Neural cell (in vitro differentiated cells): ENCODE measurements around the gene MEA1. TPM values are rescaled to one million over a fixed set of nuclear protein-coding genes. Genes with fewer than 3 reads are reported as not detected.

ENCODE experiments used
- H2AFZ ChIP-seq: fragments of 200-600, 300-800 bp; sonication (generic), shearing (Covaris generic); 2 replicates; pipeline ENCODE4 v1.6.0; 2014; ENCODE audit warnings: low read depth, mild to moderate bottlenecking, antibody characterized with exemption, low read length, moderate library complexity
- H3F3A ChIP-seq: fragments of 200-600 bp; shearing (Covaris generic); 2 replicates; pipeline ENCODE4 v1.6.1; 2016; ENCODE audit warnings: mild to moderate bottlenecking, moderate library complexity, mixed read lengths, antibody characterized with exemption, low read length; ENCODE audit not compliant: insufficient read depth, poor library complexity, severe bottlenecking
- H3K27ac ChIP-seq: fragments of 200-600, 300-800 bp; sonication (generic), shearing (Covaris generic); 2 replicates; pipeline ENCODE4 v1.5.1; 2014; ENCODE audit warnings: mild to moderate bottlenecking, low read length, moderate library complexity
- H3K27me3 ChIP-seq: fragments of 300-800, 200-600 bp; sonication (generic), shearing (Covaris generic); 2 replicates; pipeline ENCODE4 v1.6.0; 2014; ENCODE audit warnings: mild to moderate bottlenecking, low read depth, low read length, moderate library complexity; ENCODE audit not compliant: insufficient read depth
- H3K36me3 ChIP-seq: fragments of 300-800, 200-600 bp; sonication (generic), shearing (Covaris generic); 2 replicates; pipeline ENCODE4 v1.5.1; 2014; ENCODE audit warnings: mild to moderate bottlenecking, antibody characterized with exemption, low read length, moderate library complexity; ENCODE audit not compliant: insufficient read depth
- H3K4me2 ChIP-seq: fragments of 300-800, 200-600 bp; sonication (generic), shearing (Covaris generic); 2 replicates; pipeline ENCODE4 v1.6.0; 2014; ENCODE audit warnings: mild to moderate bottlenecking, low read length
- H3K4me3 ChIP-seq: fragments of 300-800, 200-600 bp; sonication (generic), shearing (Covaris generic); 2 replicates; pipeline ENCODE4 v1.5.1; 2014; ENCODE audit warnings: mild to moderate bottlenecking, low read length, moderate library complexity
- H3K79me2 ChIP-seq: fragments of 200-600 bp; shearing (Covaris generic); replicated peaks from 2 replicates; pipeline ENCODE4 v1.6.0; 2014; ENCODE audit warnings: mild to moderate bottlenecking, low read length, moderate library complexity; ENCODE audit not compliant: insufficient read depth
- H3K9ac ChIP-seq: fragments of 300-800, 200-600 bp; sonication (generic), shearing (Covaris generic); 2 replicates; pipeline ENCODE4 v1.6.1; 2016; ENCODE audit warnings: mild to moderate bottlenecking, low read length, mixed read lengths
- H3K9me2 ChIP-seq: fragments of 200-600 bp; shearing (Covaris generic); 2 replicates; pipeline ENCODE4 v1.6.1; 2016; ENCODE audit warnings: mild to moderate bottlenecking, low read length, mixed read lengths; ENCODE audit not compliant: insufficient read depth
- H3K9me3 ChIP-seq: fragments of 200-600, 300-800 bp; sonication (generic), shearing (Covaris generic); 2 replicates; pipeline ENCODE4 v1.6.1; 2016; ENCODE audit warnings: mild to moderate bottlenecking, mixed run types, low read length, moderate library complexity, mixed read lengths
- H4K20me1 ChIP-seq: fragments of 200-600 bp; shearing (Covaris generic); 2 replicates; pipeline ENCODE4 v1.6.1; 2016; ENCODE audit warnings: mild to moderate bottlenecking, mixed run types; ENCODE audit not compliant: insufficient read depth
- CTCF ChIP-seq: fragments of 450-650 bp; IDR thresholded peaks from 2 replicates; pipeline ENCODE4 v1.5.1; 2014; ENCODE audit warnings: antibody characterized with exemption, mild to moderate bottlenecking, moderate library complexity; ENCODE audit not compliant: poor library complexity, severe bottlenecking
- EP300 ChIP-seq: fragments of 450-650 bp; conservative IDR thresholded peaks from 2 replicates; pipeline ENCODE4 v1.6.1; 2014; ENCODE audit warnings: antibody characterized with exemption, mild to moderate bottlenecking, moderate library complexity; ENCODE audit not compliant: poor library complexity, severe bottlenecking
- EZH2 ChIP-seq: fragments of 200-600, 300-800 bp; shearing (Covaris generic), sonication (generic); IDR thresholded peaks from 2 replicates; pipeline ENCODE4 v1.6.1; 2014; ENCODE audit warnings: antibody characterized with exemption, low read length, borderline replicate concordance, mild to moderate bottlenecking; ENCODE audit not compliant: insufficient read depth, poor library complexity, severe bottlenecking
- MXI1 ChIP-seq: fragments of 450-650 bp; conservative IDR thresholded peaks from 2 replicates; pipeline ENCODE4 v1.6.1; 2014; ENCODE audit warnings: antibody characterized with exemption, mild to moderate bottlenecking; ENCODE audit not compliant: poor library complexity, severe bottlenecking
- POLR2AphosphoS5 ChIP-seq: IDR thresholded peaks from 2 replicates; pipeline ENCODE4 v1.6.1; 2012
- TAF1 ChIP-seq: IDR thresholded peaks from 2 replicates; pipeline ENCODE4 v1.6.1; 2012; ENCODE audit warnings: low read depth
- polyA plus RNA-seq: library from polyadenylated mRNA; depleted of rRNA; stranded (reverse); fragments of >200 nt; gene quantifications from 2 replicates; pipeline ENCODE4 v1.2.3, GENCODE V29; 2014
- TF ChIP-seq, protein P1 (sequence below): IDR thresholded peaks from 2 replicates; pipeline ENCODE4 v1.6.1; 2012; ENCODE audit warnings: borderline replicate concordance

MEA1 gene
- polyA plus RNA-seq, 1 donor from 2014 or later = 119 TPM

- Histone ChIP-seq H3K27ac (no peak overlapping the region), H3K27me3 (no peaks in the 10 kb centered on the region), H3K9ac (no peak overlapping the region)
Measured at GRCh38 chr6:43024436-43024835, 10.7 kb upstream of the MEA1 start.

GRCh38 chr6:43021270-43022047 lies 7.7 kb upstream of the MEA1 start, which contains the start of gene RRP36:
RRP36 (plus strand) TSS chr6:43021623; CDS start chr6:43021655, 32 bp downstream.
- peak within 1 kb of the TSS; percentile 84 for H3K27ac ChIP-seq
- no peaks in the 10 kb centered on the region for H4K20me1 ChIP-seq
- H3K79me2 ChIP-seq = peaks cover 11% of the 10 kb centered on the region
- H3K9me3 ChIP-seq = no peaks in the 10 kb centered on the region
- peak within 1 kb of the TSS; percentile 80 for H3K4me2 ChIP-seq
- H3F3A ChIP-seq = no peaks in the 10 kb centered on the region
- H3K4me3 ChIP-seq = peak within 1 kb of the TSS; percentile 86
- H3K9me2 ChIP-seq = no peaks in the 10 kb centered on the region
- no peaks in the 10 kb centered on the region for H3K27me3 ChIP-seq
- peak within 1 kb of the TSS; percentile 45 for H2AFZ ChIP-seq
- H3K9ac ChIP-seq = peak within 1 kb of the TSS; percentile 89
- no peaks in the 10 kb centered on the region for H3K36me3 ChIP-seq
- peak; percentile 35 for TF ChIP-seq TAF1
- TF ChIP-seq POLR2AphosphoS5 = peak; percentile 77
- peak; percentile 77 for TF ChIP-seq MXI1
- no peak for TF ChIP-seq CTCF

More at GRCh38 chr6:43024436-43024835, 10.7 kb upstream of the MEA1 start:
- no peak overlapping the region for H3K4me3 ChIP-seq
- no peak overlapping the region for H2AFZ ChIP-seq
- H3K79me2 ChIP-seq = peaks cover 9% of the 10 kb centered on the region
- H3K4me2 ChIP-seq = no peak overlapping the region
- H4K20me1 ChIP-seq = no peaks in the 10 kb centered on the region
- no peaks in the 10 kb centered on the region for H3K9me3 ChIP-seq
- H3K36me3 ChIP-seq = no peaks in the 10 kb centered on the region
- TF ChIP-seq EP300 = no peak
- no peak for TF ChIP-seq POLR2AphosphoS5
- no peak for TF ChIP-seq CTCF
- TF ChIP-seq MXI1 = no peak
- no peak for TF ChIP-seq TAF1
- TF ChIP-seq, protein P1, sequence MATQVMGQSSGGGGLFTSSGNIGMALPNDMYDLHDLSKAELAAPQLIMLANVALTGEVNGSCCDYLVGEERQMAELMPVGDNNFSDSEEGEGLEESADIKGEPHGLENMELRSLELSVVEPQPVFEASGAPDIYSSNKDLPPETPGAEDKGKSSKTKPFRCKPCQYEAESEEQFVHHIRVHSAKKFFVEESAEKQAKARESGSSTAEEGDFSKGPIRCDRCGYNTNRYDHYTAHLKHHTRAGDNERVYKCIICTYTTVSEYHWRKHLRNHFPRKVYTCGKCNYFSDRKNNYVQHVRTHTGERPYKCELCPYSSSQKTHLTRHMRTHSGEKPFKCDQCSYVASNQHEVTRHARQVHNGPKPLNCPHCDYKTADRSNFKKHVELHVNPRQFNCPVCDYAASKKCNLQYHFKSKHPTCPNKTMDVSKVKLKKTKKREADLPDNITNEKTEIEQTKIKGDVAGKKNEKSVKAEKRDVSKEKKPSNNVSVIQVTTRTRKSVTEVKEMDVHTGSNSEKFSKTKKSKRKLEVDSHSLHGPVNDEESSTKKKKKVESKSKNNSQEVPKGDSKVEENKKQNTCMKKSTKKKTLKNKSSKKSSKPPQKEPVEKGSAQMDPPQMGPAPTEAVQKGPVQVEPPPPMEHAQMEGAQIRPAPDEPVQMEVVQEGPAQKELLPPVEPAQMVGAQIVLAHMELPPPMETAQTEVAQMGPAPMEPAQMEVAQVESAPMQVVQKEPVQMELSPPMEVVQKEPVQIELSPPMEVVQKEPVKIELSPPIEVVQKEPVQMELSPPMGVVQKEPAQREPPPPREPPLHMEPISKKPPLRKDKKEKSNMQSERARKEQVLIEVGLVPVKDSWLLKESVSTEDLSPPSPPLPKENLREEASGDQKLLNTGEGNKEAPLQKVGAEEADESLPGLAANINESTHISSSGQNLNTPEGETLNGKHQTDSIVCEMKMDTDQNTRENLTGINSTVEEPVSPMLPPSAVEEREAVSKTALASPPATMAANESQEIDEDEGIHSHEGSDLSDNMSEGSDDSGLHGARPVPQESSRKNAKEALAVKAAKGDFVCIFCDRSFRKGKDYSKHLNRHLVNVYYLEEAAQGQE = no peak
- no peak for TF ChIP-seq EZH2
- no peaks in the 10 kb centered on the region for H3K9me2 ChIP-seq
- no peaks in the 10 kb centered on the region for H3F3A ChIP-seq
